ENCODE measurements around the gene MATN1.

Gene MATN1

DNA sequence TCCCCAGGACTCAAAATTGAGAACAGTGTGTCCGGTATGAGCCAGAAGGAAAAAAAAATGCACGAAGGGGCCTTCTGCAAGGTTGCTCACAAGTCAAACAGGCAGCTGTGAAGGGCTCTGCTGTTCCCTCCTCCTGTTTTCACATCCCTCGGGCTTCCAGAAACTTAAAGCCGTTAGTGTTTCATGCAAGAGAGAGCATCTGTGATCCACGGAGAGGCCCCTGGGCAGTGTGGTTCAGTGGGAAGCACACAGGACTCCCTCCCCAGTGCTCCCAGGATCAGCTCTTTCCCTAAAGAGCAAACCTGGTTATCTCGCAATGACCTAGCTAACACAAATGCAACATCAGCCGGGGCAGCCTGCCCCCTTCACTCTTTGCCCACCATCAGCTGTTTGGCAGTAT is 2.9 kb upstream of the MATN1 start:
- no peaks in the 10 kb centered on the region for H3K36me3 ChIP-seq (ENCODE audit: insufficient read depth, low read length)

DNA sequence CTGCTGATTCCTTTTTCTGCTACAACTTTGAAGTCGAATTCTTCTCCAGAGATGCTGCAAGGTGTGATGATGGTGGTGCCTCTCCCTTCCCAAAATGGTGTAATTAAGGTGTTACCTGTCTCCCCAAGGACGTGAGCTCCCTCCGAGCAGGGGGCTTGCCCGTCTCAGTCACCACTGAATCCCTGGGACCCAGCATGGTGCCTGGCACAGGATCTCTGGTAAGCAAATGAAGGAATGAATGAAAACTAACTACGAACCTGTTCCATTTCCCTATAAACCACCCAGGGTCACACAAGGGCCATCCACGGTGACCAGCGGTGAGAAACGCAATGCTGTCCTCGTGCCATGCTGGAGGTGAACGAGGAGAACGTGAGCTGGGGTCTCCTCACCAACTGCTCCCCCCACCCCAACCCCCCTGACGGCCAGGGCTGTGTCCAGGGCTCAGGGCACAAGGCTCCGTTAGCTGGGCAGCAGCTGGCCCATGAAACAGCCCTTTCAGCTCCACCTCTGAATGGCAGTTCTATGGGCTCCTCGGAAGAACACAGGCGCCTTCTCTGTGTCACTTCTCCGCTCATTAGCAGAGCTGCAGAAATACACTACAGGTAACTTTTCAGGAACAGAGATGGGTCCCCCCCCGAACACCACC is 2.2 kb upstream of the MATN1 start:
- Histone ChIP-seq H3K4me3 (ENCODE audit: low read depth in 1 of 2, low read length in 2 of 2) (no peak overlapping the region), H3K27me3 (ENCODE audit: control insufficient read depth in 1 of 2, insufficient read depth in 2 of 2, low read length in 2 of 2) (no peaks in the 10 kb centered on the region), H3K4me1 (ENCODE audit: insufficient read depth, low read length) (no peaks in the 10 kb centered on the region), H3K9me3 (ENCODE audit: low read length) (no peaks in the 10 kb centered on the region), H3K27ac (ENCODE audit: low read depth, low read length) (no peak overlapping the region), H3K36me3 (ENCODE audit: insufficient read depth, low read length) (no peaks in the 10 kb centered on the region), H3K9ac (ENCODE audit: low read length) (no peak overlapping the region)

More for the DNA sequence above, 2.9 kb upstream of the MATN1 start:
- Histone ChIP-seq H3K9ac (ENCODE audit: low read length) (no peak overlapping the region), H3K27ac (ENCODE audit: low read depth, low read length) (no peak overlapping the region), H3K4me3 (ENCODE audit: low read depth in 1 of 2, low read length in 2 of 2) (no peak overlapping the region), H3K9me3 (ENCODE audit: low read length) (no peaks in the 10 kb centered on the region), H3K4me1 (ENCODE audit: insufficient read depth, low read length) (no peaks in the 10 kb centered on the region), H3K27me3 (ENCODE audit: control insufficient read depth in 1 of 2, insufficient read depth in 2 of 2, low read length in 2 of 2) (no peaks in the 10 kb centered on the region)

GRCh38 chr1:30724655-30725421 is 1.5 kb upstream of the MATN1 start:
- Histone ChIP-seq H3K36me3 (ENCODE audit: insufficient read depth, low read length) (no peaks in the 10 kb centered on the region), H3K9ac (ENCODE audit: low read length) (no peak overlapping the region), H3K4me1 (ENCODE audit: insufficient read depth, low read length) (no peaks in the 10 kb centered on the region), H3K9me3 (ENCODE audit: low read length) (no peaks in the 10 kb centered on the region), H3K27ac (ENCODE audit: low read depth, low read length) (no peak overlapping the region), H3K27me3 (ENCODE audit: control insufficient read depth in 1 of 2, insufficient read depth in 2 of 2, low read length in 2 of 2) (no peaks in the 10 kb centered on the region), H3K4me3 (ENCODE audit: low read depth in 1 of 2, low read length in 2 of 2) (no peak overlapping the region)

DNA sequence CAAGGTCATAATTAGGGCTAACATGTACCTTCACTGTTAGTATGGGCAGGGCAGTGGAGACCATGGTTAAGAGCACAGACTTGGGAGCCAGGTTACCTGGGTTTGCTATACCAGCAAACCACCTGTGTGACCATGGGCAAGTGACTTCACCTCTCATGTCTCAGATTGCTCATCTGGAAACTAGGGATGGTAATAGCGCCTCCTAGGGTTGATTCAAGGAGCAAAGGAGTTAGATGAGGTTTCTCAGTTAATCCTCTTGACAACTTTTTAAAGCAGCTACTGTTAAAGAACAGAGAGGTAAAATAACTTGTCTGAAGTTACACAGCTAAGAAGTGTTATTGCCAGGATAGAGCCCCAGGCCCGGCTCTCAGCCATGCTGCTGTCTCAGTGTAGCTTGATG is 790 bp upstream of the MATN1 start:
- Histone ChIP-seq H3K9me3 (ENCODE audit: low read length) (no peaks in the 10 kb centered on the region), H3K9ac (ENCODE audit: low read length) (no peak overlapping the region), H3K4me1 (ENCODE audit: insufficient read depth, low read length) (peaks cover 5% of the 10 kb centered on the region), H3K4me3 (ENCODE audit: low read depth in 1 of 2, low read length in 2 of 2) (no peak overlapping the region), H3K36me3 (ENCODE audit: insufficient read depth, low read length) (no peaks in the 10 kb centered on the region), H3K27ac (ENCODE audit: low read depth, low read length) (no peak overlapping the region), H3K27me3 (ENCODE audit: control insufficient read depth in 1 of 2, insufficient read depth in 2 of 2, low read length in 2 of 2) (no peaks in the 10 kb centered on the region)

- no peak overlapping the region for H3K4me3 ChIP-seq (ENCODE audit: low read depth in 1 of 2, low read length in 2 of 2)
- no peak overlapping the region for H3K9ac ChIP-seq (ENCODE audit: low read length)
Observed at GRCh38 chr1:30721812-30722537, 1.4 kb downstream of the MATN1 start.

DNA sequence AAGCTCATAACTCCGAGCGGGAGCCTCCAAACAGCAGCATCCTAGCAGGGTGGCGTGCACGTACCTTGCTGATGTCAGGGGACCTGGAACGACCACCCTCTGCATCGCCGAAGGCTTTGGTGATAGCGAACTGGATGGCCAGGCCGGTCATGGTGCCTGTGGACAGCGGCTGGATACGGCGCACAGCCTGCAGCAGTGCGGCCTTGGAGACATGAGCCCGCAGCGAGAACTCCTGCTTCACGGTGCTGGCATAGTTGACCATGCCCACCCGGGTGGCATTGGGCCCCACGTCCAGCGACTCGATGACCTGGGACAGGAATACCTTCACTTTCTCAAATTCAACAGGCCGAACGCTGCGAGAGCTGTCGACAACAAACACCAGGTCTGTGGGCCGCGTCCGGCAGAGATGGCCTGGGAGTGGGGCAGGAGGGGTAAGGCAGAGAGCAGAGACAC is 2.0 kb downstream of the MATN1 start:
- Histone ChIP-seq H3K4me3 (ENCODE audit: low read depth in 1 of 2, low read length in 2 of 2) (no peak overlapping the region), H3K36me3 (ENCODE audit: insufficient read depth, low read length) (no peaks in the 10 kb centered on the region), H3K27me3 (ENCODE audit: control insufficient read depth in 1 of 2, insufficient read depth in 2 of 2, low read length in 2 of 2) (no peaks in the 10 kb centered on the region), H3K4me1 (ENCODE audit: insufficient read depth, low read length) (peaks cover 9% of the 10 kb centered on the region), H3K27ac (ENCODE audit: low read depth, low read length) (no peak overlapping the region), H3K9me3 (ENCODE audit: low read length) (no peaks in the 10 kb centered on the region), H3K9ac (ENCODE audit: low read length) (no peak overlapping the region)

More at GRCh38 chr1:30721812-30722537, 1.4 kb downstream of the MATN1 start:
- peaks cover 9% of the 10 kb centered on the region for H3K4me1 ChIP-seq (ENCODE audit: insufficient read depth, low read length)
- H3K9me3 ChIP-seq (ENCODE audit: low read length), result no peaks in the 10 kb centered on the region
- no peak overlapping the region for H3K27ac ChIP-seq (ENCODE audit: low read depth, low read length)
- no peaks in the 10 kb centered on the region for H3K36me3 ChIP-seq (ENCODE audit: insufficient read depth, low read length)
- H3K27me3 ChIP-seq (ENCODE audit: control insufficient read depth in 1 of 2, insufficient read depth in 2 of 2, low read length in 2 of 2), result no peaks in the 10 kb centered on the region

GRCh38 chr1:30720271-30721223 is 2.8 kb downstream of the MATN1 start:
- Histone ChIP-seq H3K27ac (ENCODE audit: low read depth, low read length) (no peak overlapping the region), H3K9ac (ENCODE audit: low read length) (no peak overlapping the region), H3K9me3 (ENCODE audit: low read length) (no peaks in the 10 kb centered on the region), H3K4me1 (ENCODE audit: insufficient read depth, low read length) (peaks cover 9% of the 10 kb centered on the region), H3K27me3 (ENCODE audit: control insufficient read depth in 1 of 2, insufficient read depth in 2 of 2, low read length in 2 of 2) (no peaks in the 10 kb centered on the region), H3K4me3 (ENCODE audit: low read depth in 1 of 2, low read length in 2 of 2) (no peak overlapping the region), H3K36me3 (ENCODE audit: insufficient read depth, low read length) (no peaks in the 10 kb centered on the region)

GRCh38 chr1:30719406-30720270 is 3.7 kb downstream of the MATN1 start:
- peaks cover 9% of the 10 kb centered on the region for H3K4me1 ChIP-seq (ENCODE audit: insufficient read depth, low read length)
- H3K4me3 ChIP-seq (ENCODE audit: low read depth in 1 of 2, low read length in 2 of 2), result peak overlapping the region; percentile 24 to 48
- H3K9me3 ChIP-seq (ENCODE audit: low read length), result no peaks in the 10 kb centered on the region
- H3K9ac ChIP-seq (ENCODE audit: low read length), result no peak overlapping the region
- H3K36me3 ChIP-seq (ENCODE audit: insufficient read depth, low read length), result no peaks in the 10 kb centered on the region
- H3K27ac ChIP-seq (ENCODE audit: low read depth, low read length), result peak overlapping the region; percentile 71
- H3K27me3 ChIP-seq (ENCODE audit: control insufficient read depth in 1 of 2, insufficient read depth in 2 of 2, low read length in 2 of 2), result no peaks in the 10 kb centered on the region

DNA sequence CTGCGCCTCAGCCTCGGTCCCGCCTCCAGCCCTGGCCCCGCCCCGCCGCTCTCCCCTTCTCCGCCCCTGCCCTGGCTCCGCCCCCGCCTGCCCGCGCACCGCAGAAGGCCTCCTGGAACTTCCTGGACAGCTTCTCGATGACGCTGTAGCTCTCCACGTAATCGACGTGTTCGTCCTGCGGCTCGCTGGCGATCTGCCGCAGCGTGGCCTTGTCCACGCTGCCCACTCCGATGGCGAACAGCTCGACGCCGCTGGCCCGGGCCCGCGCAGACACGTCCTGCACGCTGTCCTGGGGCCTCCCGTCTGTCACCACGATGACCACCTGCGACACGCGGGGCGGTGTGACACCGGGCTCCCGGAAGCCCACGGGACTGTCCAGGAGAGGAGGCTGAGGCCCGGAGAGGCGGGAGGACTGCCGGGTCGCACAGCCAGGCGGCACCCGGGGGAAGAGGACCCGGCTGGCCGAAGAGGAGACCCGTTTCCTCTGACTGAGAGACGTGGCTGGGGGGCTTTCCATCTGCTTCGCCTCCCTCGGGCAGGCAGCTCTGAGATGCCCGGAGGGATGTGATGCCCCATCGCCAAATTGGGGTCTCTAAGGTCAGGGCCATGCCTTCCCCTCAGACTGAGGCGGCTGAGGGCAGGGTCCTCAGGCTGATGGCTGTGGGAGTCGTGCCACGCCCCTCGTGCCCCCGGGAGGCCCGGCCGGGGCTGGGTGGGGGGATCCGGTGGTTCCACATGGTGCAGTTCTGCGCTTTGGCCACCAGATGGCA is 4.6 kb downstream of the MATN1 start:
- Histone ChIP-seq H3K9me3 (ENCODE audit: low read length) (no peaks in the 10 kb centered on the region), H3K9ac (ENCODE audit: low read length) (peak overlapping the region; percentile 85), H3K27ac (ENCODE audit: low read depth, low read length) (peak overlapping the region; percentile 71), H3K36me3 (ENCODE audit: insufficient read depth, low read length) (no peaks in the 10 kb centered on the region), H3K27me3 (ENCODE audit: control insufficient read depth in 1 of 2, insufficient read depth in 2 of 2, low read length in 2 of 2) (no peaks in the 10 kb centered on the region), H3K4me3 (ENCODE audit: low read depth in 1 of 2, low read length in 2 of 2) (peak overlapping the region; percentile 24 to 48), H3K4me1 (ENCODE audit: insufficient read depth, low read length) (peaks cover 9% of the 10 kb centered on the region)
